GM12892 (cell line): ENCODE measurements around the gene KIF26A.

Source experiments
- POLR2A ChIP-seq: IDR thresholded peaks from 2 replicates; pipeline ENCODE4 v1.6.1; 2011; ENCODE audit warnings: low read depth, low read length, control low read depth
- POLR2AphosphoS5 ChIP-seq: IDR thresholded peaks from 2 replicates; pipeline ENCODE4 v1.6.1; 2011; ENCODE audit warnings: low read depth, low read length, control low read depth

GRCh38 chr14:104135904-104136471, 2.4 kb upstream of the KIF26A start:
- TF ChIP-seq POLR2AphosphoS5 (no peak), POLR2A (no peak)
